Measurements from ENCODE around the gene SIL1.

DNA sequence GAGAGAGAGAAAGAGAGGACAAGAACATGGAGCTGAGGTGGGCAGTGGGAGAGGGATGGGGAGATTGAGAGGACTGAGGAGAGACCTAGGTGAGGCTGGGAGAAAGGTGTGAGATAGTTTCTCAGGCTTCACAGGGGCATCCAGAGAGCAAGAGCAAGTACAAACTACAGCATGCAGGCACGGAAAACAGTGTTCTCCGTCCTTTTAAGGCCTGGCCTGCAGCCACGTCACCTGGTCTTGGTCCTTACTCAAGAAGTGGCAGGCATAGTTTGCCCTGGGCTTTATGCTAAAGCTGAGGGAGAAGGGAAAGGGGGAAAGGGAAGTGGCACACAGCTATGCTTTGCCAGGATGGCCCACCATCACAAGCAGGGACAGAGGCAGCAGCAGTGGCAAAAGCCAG lies 65.7 kb downstream of the SIL1 start:
- TF ChIP-seq TAF1 (IDR thresholded peaks at IDR 0.05; ENCODE audit: borderline replicate concordance, low read depth, low read length) (no peak), POLR2A (IDR thresholded peaks at IDR 0.05; ENCODE audit: low read depth, low read length) (no peak)
